ENCODE results near the gene NODAL. TPM values are rescaled to one million over a fixed set of nuclear protein-coding genes. Genes with fewer than 3 reads are reported as not detected.

Gene NODAL
- total and polyA plus RNA-seq, 3 experiments from 2014 or later = 0.43 TPM; not detected in 2

GRCh38 chr10:70425096-70425495, 16.4 kb downstream of the NODAL start:
- Mint-ChIP-seq H3K9me3 (no peaks in the 10 kb centered on the region), H3K27me3 (no peaks in the 10 kb centered on the region), H3K4me3 (no peak overlapping the region), H3K4me1 (peaks cover 0 to 15% (median 5%) of the 10 kb centered on the region in 3 donors), H3K36me3 (peaks cover 0 to 92% (median 32%) of the 10 kb centered on the region in 3 donors), H3K27ac (peak overlapping the region in 2 of 8 donors; percentile 7 to 17)
- Histone ChIP-seq H3K4me3 (ENCODE audit: low read length) (no peak overlapping the region), H3K27me3 (ENCODE audit: insufficient read depth, low read length, poor library complexity, severe bottlenecking) (no peaks in the 10 kb centered on the region), H3K9me3 (ENCODE audit: low read length) (no peaks in the 10 kb centered on the region), H3K36me3 (ENCODE audit: insufficient read depth, low read length) (peaks cover 44% of the 10 kb centered on the region), H3K27ac (ENCODE audit: low read depth, low read length) (no peak overlapping the region), H3K4me1 (ENCODE audit: insufficient read depth, low read length) (no peaks in the 10 kb centered on the region)
- no peak for DNase-seq
- CTCF ChIA-PET = no interaction called here
- POLR2A ChIA-PET = no interaction called here

- peaks cover 0 to 93% (median 32%) of the 10 kb centered on the region in 3 donors for H3K36me3 Mint-ChIP-seq
- H3K4me1 Mint-ChIP-seq = peaks cover 3 to 15% (median 5%) of the 10 kb centered on the region in 3 donors
- peaks cover 49% of the 10 kb centered on the region for H3K36me3 ChIP-seq (ENCODE audit: insufficient read depth, low read length)
- POLR2A ChIA-PET = interaction anchor here (0.6 kb wide), 1 partner anchor 20 kb away, joined by 3 read pairs; no protein-coding TSS in a partner anchor
- H3K9me3 ChIP-seq (ENCODE audit: low read length) = no peaks in the 10 kb centered on the region
- no peak overlapping the region for H3K27ac ChIP-seq (ENCODE audit: low read depth, low read length)
- H3K4me3 ChIP-seq (ENCODE audit: low read length) = no peak overlapping the region
- H3K4me1 ChIP-seq (ENCODE audit: insufficient read depth, low read length) = no peaks in the 10 kb centered on the region
- no peak overlapping the region for H3K4me3 Mint-ChIP-seq
- DNase-seq = no peak
- CTCF ChIA-PET = no interaction called here
- H3K27ac Mint-ChIP-seq = peak overlapping the region in 4 of 8 donors; percentile 5 to 79 (median 38)
- no peaks in the 10 kb centered on the region for H3K27me3 ChIP-seq (ENCODE audit: insufficient read depth, low read length, poor library complexity, severe bottlenecking)
- no peaks in the 10 kb centered on the region for H3K9me3 Mint-ChIP-seq
- no peaks in the 10 kb centered on the region for H3K27me3 Mint-ChIP-seq
Measured at GRCh38 chr10:70424320-70424719, 17.2 kb downstream of the NODAL start.

DNA sequence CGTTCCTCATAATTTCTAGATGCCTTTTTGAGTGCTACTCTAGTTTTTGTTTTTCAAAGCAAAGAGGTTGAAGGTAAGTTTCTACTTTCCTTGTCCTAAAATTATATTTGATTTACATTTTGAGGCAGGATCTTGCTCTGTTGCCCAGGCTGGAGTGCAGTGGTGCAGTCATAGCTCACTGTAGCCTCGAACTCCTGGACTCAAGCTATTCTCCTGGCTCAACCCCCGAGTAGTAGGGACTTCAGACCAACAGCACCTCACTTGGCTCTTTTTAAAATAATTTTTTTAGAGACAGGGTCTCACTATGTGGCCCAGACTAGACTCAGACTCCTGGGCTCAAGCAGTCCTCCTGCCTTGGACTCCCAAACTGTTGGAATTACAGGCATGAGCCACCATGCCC, 22.8 kb downstream of the NODAL start:
- peaks cover 25% of the 10 kb centered on the region for H3K36me3 ChIP-seq (ENCODE audit: insufficient read depth, low read length)
- POLR2A ChIA-PET = no interaction called here
- Mint-ChIP-seq H3K4me3 (no peak overlapping the region), H3K27ac (peak overlapping the region in 1 of 8 donors; percentile 35), H3K27me3 (no peaks in the 10 kb centered on the region), H3K36me3 (peaks cover 0 to 46% (median 17%) of the 10 kb centered on the region in 3 donors), H3K9me3 (no peaks in the 10 kb centered on the region), H3K4me1 (peaks cover 22 to 39% (median 39%) of the 10 kb centered on the region in 3 donors)
- no peak overlapping the region for H3K4me3 ChIP-seq (ENCODE audit: low read length)
- H3K9me3 ChIP-seq (ENCODE audit: low read length) = no peaks in the 10 kb centered on the region
- no peaks in the 10 kb centered on the region for H3K27me3 ChIP-seq (ENCODE audit: insufficient read depth, low read length, poor library complexity, severe bottlenecking)
- CTCF ChIA-PET = no interaction called here
- no peak for DNase-seq
- H3K4me1 ChIP-seq (ENCODE audit: insufficient read depth, low read length) = peaks cover 11% of the 10 kb centered on the region
- H3K27ac ChIP-seq (ENCODE audit: low read depth, low read length) = no peak overlapping the region

DNA sequence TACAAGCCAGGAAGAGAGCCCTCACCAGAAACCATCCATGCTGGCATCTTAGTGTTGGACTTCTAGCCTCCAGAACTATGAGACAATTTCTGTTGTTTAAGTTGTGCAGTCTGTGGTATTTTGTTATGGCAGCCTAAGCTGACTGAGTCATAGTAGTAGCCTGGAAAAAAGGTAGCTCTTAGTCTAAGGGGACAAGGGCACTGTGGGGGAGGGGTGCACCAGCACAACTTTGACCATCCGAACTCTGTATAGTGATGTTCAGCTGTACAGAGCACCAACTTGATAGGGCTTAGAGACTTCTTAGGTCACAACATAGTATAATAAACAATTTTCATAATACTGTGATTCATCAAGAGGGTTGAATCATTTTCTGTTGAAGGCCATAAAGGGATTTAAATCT, 23.3 kb downstream of the NODAL start:
- Mint-ChIP-seq H3K4me1 (peaks cover 24 to 41% (median 41%) of the 10 kb centered on the region in 3 donors), H3K4me3 (no peak overlapping the region), H3K27ac (peak overlapping the region in 3 of 8 donors; percentile 7 to 61 (median 17)), H3K27me3 (no peaks in the 10 kb centered on the region), H3K36me3 (peaks cover 0 to 41% (median 16%) of the 10 kb centered on the region in 3 donors), H3K9me3 (no peaks in the 10 kb centered on the region)
- no peaks in the 10 kb centered on the region for H3K27me3 ChIP-seq (ENCODE audit: insufficient read depth, low read length, poor library complexity, severe bottlenecking)
- ChIA-PET CTCF (no interaction called here), POLR2A (no interaction called here)
- peaks cover 11% of the 10 kb centered on the region for H3K4me1 ChIP-seq (ENCODE audit: insufficient read depth, low read length)
- DNase-seq = no peak
- H3K27ac ChIP-seq (ENCODE audit: low read depth, low read length) = no peak overlapping the region
- no peak overlapping the region for H3K4me3 ChIP-seq (ENCODE audit: low read length)
- no peaks in the 10 kb centered on the region for H3K9me3 ChIP-seq (ENCODE audit: low read length)
- peaks cover 22% of the 10 kb centered on the region for H3K36me3 ChIP-seq (ENCODE audit: insufficient read depth, low read length)

DNA sequence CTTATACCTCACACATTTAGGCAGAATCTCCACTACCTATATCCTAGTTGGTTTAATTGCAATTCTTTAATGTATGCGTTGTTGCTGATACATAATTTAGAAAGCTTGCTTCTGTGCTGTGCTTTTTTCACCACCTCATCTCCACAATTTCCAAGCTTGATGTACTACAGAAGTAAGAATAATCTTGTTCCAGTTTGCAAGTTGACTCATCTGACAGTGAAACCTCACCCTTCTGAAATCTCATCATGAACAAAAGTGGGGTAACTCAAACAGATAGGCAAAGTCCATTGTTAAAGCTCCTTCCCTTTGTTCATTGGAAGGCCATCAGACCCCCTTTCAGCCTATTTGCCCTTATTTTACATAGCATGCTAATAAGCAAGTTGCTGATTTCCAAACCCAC, 23.9 kb downstream of the NODAL start:
- ChIA-PET POLR2A (interaction anchor here (1.0 kb wide), 1 partner anchor 12 kb away, joined by 4 read pairs; no protein-coding TSS in a partner anchor), CTCF (no interaction called here)
- H3K36me3 Mint-ChIP-seq = peaks cover 0 to 34% (median 10%) of the 10 kb centered on the region in 3 donors
- H3K4me1 Mint-ChIP-seq = peaks cover 28 to 48% (median 43%) of the 10 kb centered on the region in 3 donors
- no peak overlapping the region for H3K27ac ChIP-seq (ENCODE audit: low read depth, low read length)
- no peaks in the 10 kb centered on the region for H3K27me3 ChIP-seq (ENCODE audit: insufficient read depth, low read length, poor library complexity, severe bottlenecking)
- no peak overlapping the region for H3K4me3 ChIP-seq (ENCODE audit: low read length)
- no peaks in the 10 kb centered on the region for H3K27me3 Mint-ChIP-seq
- no peak for DNase-seq
- H3K4me1 ChIP-seq (ENCODE audit: insufficient read depth, low read length) = peaks cover 14% of the 10 kb centered on the region
- no peak overlapping the region for H3K4me3 Mint-ChIP-seq
- no peaks in the 10 kb centered on the region for H3K9me3 Mint-ChIP-seq
- H3K27ac Mint-ChIP-seq = peak overlapping the region in 2 of 8 donors; percentile 21 to 61
- H3K9me3 ChIP-seq (ENCODE audit: low read length) = no peaks in the 10 kb centered on the region
- peaks cover 19% of the 10 kb centered on the region for H3K36me3 ChIP-seq (ENCODE audit: insufficient read depth, low read length)

DNA sequence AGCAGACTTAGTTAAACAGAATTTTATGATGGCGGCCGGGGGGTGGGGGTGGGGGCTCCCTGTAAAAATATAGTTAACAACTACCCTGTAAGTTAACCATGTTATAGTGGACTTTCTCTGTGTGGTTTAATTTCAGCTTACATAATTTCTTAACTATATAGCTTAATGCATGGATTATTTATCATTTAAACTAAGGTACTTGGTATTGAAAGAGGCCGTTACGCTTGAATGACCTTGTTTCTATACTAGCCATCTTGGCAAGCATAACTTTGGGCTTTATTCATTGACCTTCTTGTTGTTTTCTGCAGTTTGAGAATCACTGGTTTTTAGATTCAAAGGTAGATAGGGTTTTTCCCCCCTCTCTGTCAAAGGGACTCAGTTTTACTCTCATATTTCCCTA, 29.1 kb downstream of the NODAL start:
- Mint-ChIP-seq H3K36me3 (peaks cover 0 to 32% (median 18%) of the 10 kb centered on the region in 3 donors), H3K4me1 (peaks cover 67 to 81% (median 80%) of the 10 kb centered on the region in 3 donors), H3K9me3 (no peaks in the 10 kb centered on the region), H3K27ac (peak overlapping the region in 3 of 8 donors; percentile 21 to 48 (median 33)), H3K27me3 (no peaks in the 10 kb centered on the region), H3K4me3 (peak overlapping the region in 1 of 7 donors; percentile 6)
- no peaks in the 10 kb centered on the region for H3K27me3 ChIP-seq (ENCODE audit: insufficient read depth, low read length, poor library complexity, severe bottlenecking)
- peaks cover 26% of the 10 kb centered on the region for H3K4me1 ChIP-seq (ENCODE audit: insufficient read depth, low read length)
- H3K9me3 ChIP-seq (ENCODE audit: low read length) = no peaks in the 10 kb centered on the region
- POLR2A ChIA-PET = no interaction called here
- no peaks in the 10 kb centered on the region for H3K36me3 ChIP-seq (ENCODE audit: insufficient read depth, low read length)
- H3K4me3 ChIP-seq (ENCODE audit: low read length) = no peak overlapping the region
- CTCF ChIA-PET = interaction anchor here (1.0 kb wide), 1 partner anchor 15 kb away, joined by 3 read pairs; no protein-coding TSS in a partner anchor
- no peak for DNase-seq
- H3K27ac ChIP-seq (ENCODE audit: low read depth, low read length) = no peak overlapping the region

- ChIA-PET CTCF (no interaction called here), POLR2A (no interaction called here)
- Mint-ChIP-seq H3K27me3 (no peaks in the 10 kb centered on the region), H3K9me3 (no peaks in the 10 kb centered on the region), H3K36me3 (peaks cover 0 to 37% (median 16%) of the 10 kb centered on the region in 3 donors), H3K4me1 (peaks cover 70 to 81% (median 79%) of the 10 kb centered on the region in 3 donors), H3K4me3 (peak overlapping the region in 1 of 7 donors; percentile 6), H3K27ac (peak overlapping the region in 1 of 8 donors; percentile 49)
- Histone ChIP-seq H3K4me3 (ENCODE audit: low read length) (no peak overlapping the region), H3K4me1 (ENCODE audit: insufficient read depth, low read length) (peaks cover 32% of the 10 kb centered on the region), H3K27ac (ENCODE audit: low read depth, low read length) (no peak overlapping the region), H3K9me3 (ENCODE audit: low read length) (no peaks in the 10 kb centered on the region), H3K36me3 (ENCODE audit: insufficient read depth, low read length) (no peaks in the 10 kb centered on the region), H3K27me3 (ENCODE audit: insufficient read depth, low read length, poor library complexity, severe bottlenecking) (no peaks in the 10 kb centered on the region)
- no peak for DNase-seq
Measured at GRCh38 chr10:70410608-70411007, 30.9 kb downstream of the NODAL start.

DNA sequence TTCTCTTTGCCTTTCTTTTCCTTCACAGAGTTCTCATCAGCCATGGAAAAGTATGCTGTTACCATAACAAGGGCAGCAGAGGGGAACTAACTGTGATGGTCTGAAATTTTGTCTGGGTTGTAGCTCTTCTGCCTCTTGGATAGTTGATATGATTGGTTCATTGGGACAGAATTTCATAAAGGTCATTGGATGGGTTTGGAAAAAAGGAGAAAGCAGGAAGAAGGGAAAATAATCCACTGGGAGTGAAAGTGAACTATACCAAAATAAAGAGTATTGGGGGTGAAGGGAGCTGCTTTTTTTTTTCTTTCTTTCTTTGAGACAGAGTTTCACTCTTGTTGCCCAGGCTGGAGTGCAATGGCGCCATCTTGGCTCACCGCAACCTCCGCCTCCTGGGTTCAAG, 31.7 kb downstream of the NODAL start:
- peaks cover 71 to 81% (median 79%) of the 10 kb centered on the region in 3 donors for H3K4me1 Mint-ChIP-seq
- Histone ChIP-seq H3K4me3 (ENCODE audit: low read length) (no peak overlapping the region), H3K27ac (ENCODE audit: low read depth, low read length) (no peak overlapping the region), H3K36me3 (ENCODE audit: insufficient read depth, low read length) (no peaks in the 10 kb centered on the region), H3K9me3 (ENCODE audit: low read length) (no peaks in the 10 kb centered on the region), H3K27me3 (ENCODE audit: insufficient read depth, low read length, poor library complexity, severe bottlenecking) (no peaks in the 10 kb centered on the region), H3K4me1 (ENCODE audit: insufficient read depth, low read length) (peaks cover 30% of the 10 kb centered on the region)
- no peak for DNase-seq
- H3K9me3 Mint-ChIP-seq = no peaks in the 10 kb centered on the region
- peaks cover 0 to 43% (median 15%) of the 10 kb centered on the region in 3 donors for H3K36me3 Mint-ChIP-seq
- ChIA-PET CTCF (interaction anchor here (0.8 kb wide), 1 partner anchor 52 kb away, joined by 4 read pairs; no protein-coding TSS in a partner anchor), POLR2A (no interaction called here)
- peak overlapping the region in 2 of 7 donors; percentile 5 to 21 for H3K4me3 Mint-ChIP-seq
- no peaks in the 10 kb centered on the region for H3K27me3 Mint-ChIP-seq
- H3K27ac Mint-ChIP-seq = peak overlapping the region in 7 of 8 donors; percentile 13 to 78 (median 36)

All from CD8-positive, alpha-beta memory T cell (primary cell).